HepG2 (cell line): ENCODE data around the gene NLGN3.

Source experiments
- AKAP8 ChIP-seq: sonication (generic); formaldehyde crosslinking; IDR thresholded peaks from 2 replicates; pipeline ENCODE4 v1.5.1; 2020; ENCODE audit warnings: mild to moderate bottlenecking, missing genetic modification reagents
- ATF7-NPFF ChIP-seq: sonication (generic); formaldehyde crosslinking; IDR thresholded peaks from 2 replicates; pipeline ENCODE4 v1.8.1; 2023; ENCODE audit warnings: mild to moderate bottlenecking, low read depth, missing genetic modification reagents, moderate library complexity
- MXI1 ChIP-seq: IDR thresholded peaks from 3 replicates; pipeline ENCODE4 v1.6.1; 2012; ENCODE audit warnings: low read depth, low read length, inconsistent platforms, borderline replicate concordance
- NFIB ChIP-seq: sonication (generic); formaldehyde crosslinking; IDR thresholded peaks from 2 replicates; pipeline ENCODE4 v1.9.0; 2021; ENCODE audit warnings: missing genetic modification reagents, mild to moderate bottlenecking, borderline replicate concordance
- NFYB ChIP-seq: sonication (generic); formaldehyde crosslinking; IDR thresholded peaks from 2 replicates; pipeline ENCODE4 v1.4.0; 2020; ENCODE audit warnings: missing genetic modification reagents
- POLR2A ChIP-seq, 2 experiments: IDR thresholded peaks; 2 replicates each; pipeline ENCODE4 v1.6.1; 2011; ENCODE audit warnings: low read depth in 2 of 2, low read length in 2 of 2, mild to moderate bottlenecking in 1 of 2, moderate library complexity in 1 of 2; ENCODE audit not compliant: insufficient read depth in 1 of 2
- ZFP62 ChIP-seq: sonication (generic); formaldehyde crosslinking; IDR thresholded peaks from 2 replicates; pipeline ENCODE4 v1.4.0; 2020; ENCODE audit warnings: missing genetic modification reagents
- TF ChIP-seq, protein P1 (sequence below): IDR thresholded peaks from 2 replicates; pipeline ENCODE4 v1.6.1; 2012; ENCODE audit warnings: low read depth, low read length, improper control_type of control experiment

DNA sequence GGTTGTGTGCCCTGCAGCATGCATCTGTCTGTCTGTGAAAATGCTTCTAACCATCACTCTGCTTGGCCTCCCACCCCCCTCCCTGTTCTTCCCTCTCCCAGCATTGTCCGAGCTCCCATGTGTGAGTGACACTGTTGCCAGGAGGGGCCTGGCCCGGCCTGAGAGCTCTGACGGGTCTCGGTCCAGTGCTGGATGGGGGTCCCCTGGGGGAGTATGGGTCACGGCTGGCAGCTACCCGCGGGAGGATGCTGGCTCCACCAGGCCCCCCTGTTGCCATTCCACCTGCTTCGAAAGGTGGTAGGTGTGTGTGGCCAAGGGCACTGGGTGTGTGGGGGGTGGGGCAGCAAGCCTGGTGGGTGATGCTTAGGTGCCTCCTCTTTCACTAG, 3.6 kb downstream of the NLGN3 start:
- TF ChIP-seq AKAP8 (CRISPR knock-in tag) (no peak), MXI1 (no peak), POLR2A (IDR thresholded peaks at IDR 0.05; ENCODE audit: insufficient read depth in 1 of 2, low read depth in 2 of 2, low read length in 2 of 2) (no peak), ZFP62 (CRISPR knock-in tag) (no peak), NFYB (no peak), NFIB (CRISPR knock-in tag) (no peak), ATF7-NPFF (CRISPR knock-in tag) (no peak)
- TF ChIP-seq, protein P1, sequence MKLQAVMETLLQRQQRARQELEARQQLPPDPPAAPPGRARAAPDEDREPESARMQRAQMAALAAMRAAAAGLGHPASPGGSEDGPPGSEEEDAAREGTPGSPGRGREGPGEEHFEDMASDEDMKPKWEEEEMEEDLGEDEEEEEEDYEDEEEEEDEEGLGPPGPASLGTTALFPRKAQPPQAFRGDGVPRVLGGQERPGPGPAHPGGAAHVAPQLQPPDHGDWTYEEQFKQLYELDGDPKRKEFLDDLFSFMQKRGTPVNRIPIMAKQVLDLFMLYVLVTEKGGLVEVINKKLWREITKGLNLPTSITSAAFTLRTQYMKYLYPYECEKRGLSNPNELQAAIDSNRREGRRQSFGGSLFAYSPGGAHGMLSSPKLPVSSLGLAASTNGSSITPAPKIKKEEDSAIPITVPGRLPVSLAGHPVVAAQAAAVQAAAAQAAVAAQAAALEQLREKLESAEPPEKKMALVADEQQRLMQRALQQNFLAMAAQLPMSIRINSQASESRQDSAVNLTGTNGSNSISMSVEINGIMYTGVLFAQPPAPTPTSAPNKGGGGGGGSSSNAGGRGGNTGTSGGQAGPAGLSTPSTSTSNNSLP = no peak
